Measurements from ENCODE around the gene NEBL. TPM values are rescaled to one million over a fixed set of nuclear protein-coding genes. Genes with fewer than 3 reads are reported as not detected.

The NEBL gene
- total RNA-seq, 1 experiment from 2014 or later, result 11.2 TPM

- DNase-seq, result no peak
- Mint-ChIP-seq H3K27ac (ENCODE audit: unreplicated experiment) (no peak overlapping the region), H3K9me3 (ENCODE audit: low read depth, unreplicated experiment) (peaks cover 3% of the 10 kb centered on the region), H3K4me1 (ENCODE audit: low read depth, unreplicated experiment) (no peaks in the 10 kb centered on the region), H3K36me3 (ENCODE audit: insufficient read depth, unreplicated experiment) (peaks cover 3% of the 10 kb centered on the region), H3K27me3 (ENCODE audit: unreplicated experiment) (no peaks in the 10 kb centered on the region), H3K4me3 (ENCODE audit: low read depth, unreplicated experiment) (no peak overlapping the region)
- BruUV-seq (replicated peaks), result no TSS peak
- intact Hi-C loops (cut with micrococcal nuclease; ENCODE audit: unreplicated experiment), result no loop called here
- no peak for TF ChIP-seq CTCF (IDR thresholded peaks at IDR 0.05; ENCODE audit: unreplicated experiment)
- CTCF ChIA-PET, result no interaction called here
Measured at GRCh38 chr10:20778008-20778757, 118.9 kb downstream of the NEBL start.

DNA sequence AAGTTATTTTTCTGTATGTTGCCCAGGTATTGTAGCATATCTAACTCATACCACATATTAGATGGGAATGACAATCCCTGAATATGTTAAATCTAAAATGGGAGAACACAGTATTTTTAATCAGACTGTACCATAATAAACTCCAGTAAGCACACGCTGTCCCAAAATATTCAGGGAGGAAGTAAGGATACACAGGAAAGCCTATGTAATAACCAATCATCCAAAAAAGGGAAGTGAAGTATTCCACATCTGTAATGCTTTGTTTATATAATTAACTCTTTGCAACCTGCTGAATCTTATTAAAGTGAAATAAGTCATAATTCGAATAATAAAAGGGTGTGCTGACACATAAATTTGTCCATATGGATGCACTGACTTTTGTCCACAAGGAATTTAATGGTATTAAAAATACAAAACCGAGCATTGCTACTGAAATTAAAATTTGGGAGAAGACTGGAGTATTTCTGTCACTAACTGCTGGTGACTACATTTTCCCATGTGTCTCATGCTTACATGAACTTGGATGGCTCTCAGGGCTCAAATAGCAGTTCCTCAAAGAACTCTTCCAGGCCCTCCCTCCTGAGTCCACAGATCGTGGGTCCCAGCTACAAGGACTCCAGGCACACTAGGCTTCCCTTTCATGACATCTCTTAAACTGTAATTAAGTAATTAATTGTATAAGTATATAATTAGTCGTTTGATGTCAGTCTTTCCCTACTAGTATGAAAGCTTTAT lies 120.6 kb downstream of the NEBL start:
- peaks cover 3% of the 10 kb centered on the region for H3K9me3 Mint-ChIP-seq (ENCODE audit: low read depth, unreplicated experiment)
- H3K4me3 Mint-ChIP-seq (ENCODE audit: low read depth, unreplicated experiment), result no peak overlapping the region

DNA sequence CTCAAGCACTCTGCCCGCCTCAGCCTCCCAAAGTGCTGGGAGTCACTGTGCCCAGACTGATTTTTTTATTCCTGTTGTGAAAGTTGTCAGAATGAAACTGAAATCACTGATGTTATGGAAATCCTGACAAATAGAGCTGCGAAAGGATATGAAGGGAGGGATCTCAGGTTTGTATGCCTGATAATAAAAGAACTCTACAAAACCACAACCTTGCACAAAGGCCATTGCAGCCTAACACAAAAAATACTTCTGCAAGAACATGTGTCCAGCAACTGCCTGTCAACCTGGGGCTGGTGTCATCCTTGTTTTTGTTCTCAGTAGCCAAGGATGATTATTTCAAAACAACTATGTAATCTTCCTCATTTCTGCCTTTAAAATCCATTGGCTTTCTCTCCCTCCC lies 126.1 kb downstream of the NEBL start:
- intact Hi-C loops (cut with micrococcal nuclease; ENCODE audit: unreplicated experiment), result no loop called here
- Mint-ChIP-seq H3K4me1 (ENCODE audit: low read depth, unreplicated experiment) (no peaks in the 10 kb centered on the region), H3K27me3 (ENCODE audit: unreplicated experiment) (peaks cover 18% of the 10 kb centered on the region), H3K4me3 (ENCODE audit: low read depth, unreplicated experiment) (no peak overlapping the region), H3K9me3 (ENCODE audit: low read depth, unreplicated experiment) (no peaks in the 10 kb centered on the region), H3K27ac (ENCODE audit: unreplicated experiment) (no peak overlapping the region), H3K36me3 (ENCODE audit: insufficient read depth, unreplicated experiment) (peaks cover 3% of the 10 kb centered on the region)
- no TSS peak for BruUV-seq (replicated peaks)
- no peak for DNase-seq
- CTCF ChIA-PET, result no interaction called here
- TF ChIP-seq CTCF (IDR thresholded peaks at IDR 0.05; ENCODE audit: unreplicated experiment), result no peak

More for the DNA sequence above, 120.6 kb downstream of the NEBL start:
- Mint-ChIP-seq H3K36me3 (ENCODE audit: insufficient read depth, unreplicated experiment) (peaks cover 3% of the 10 kb centered on the region), H3K4me1 (ENCODE audit: low read depth, unreplicated experiment) (no peaks in the 10 kb centered on the region), H3K27me3 (ENCODE audit: unreplicated experiment) (no peaks in the 10 kb centered on the region), H3K27ac (ENCODE audit: unreplicated experiment) (no peak overlapping the region)
- DNase-seq, result no peak
- no peak for TF ChIP-seq CTCF (IDR thresholded peaks at IDR 0.05; ENCODE audit: unreplicated experiment)
- CTCF ChIA-PET, result no interaction called here
- intact Hi-C loops (cut with micrococcal nuclease; ENCODE audit: unreplicated experiment), result no loop called here
- BruUV-seq (replicated peaks), result no TSS peak

- Mint-ChIP-seq H3K9me3 (ENCODE audit: low read depth, unreplicated experiment) (no peaks in the 10 kb centered on the region), H3K4me3 (ENCODE audit: low read depth, unreplicated experiment) (no peak overlapping the region), H3K4me1 (ENCODE audit: low read depth, unreplicated experiment) (no peaks in the 10 kb centered on the region), H3K27ac (ENCODE audit: unreplicated experiment) (no peak overlapping the region), H3K36me3 (ENCODE audit: insufficient read depth, unreplicated experiment) (peaks cover 3% of the 10 kb centered on the region), H3K27me3 (ENCODE audit: unreplicated experiment) (peaks cover 18% of the 10 kb centered on the region)
- CTCF ChIA-PET, result no interaction called here
- DNase-seq, result no peak
- no peak for TF ChIP-seq CTCF (IDR thresholded peaks at IDR 0.05; ENCODE audit: unreplicated experiment)
- intact Hi-C loops (cut with micrococcal nuclease; ENCODE audit: unreplicated experiment), result loop anchor here (10.0 kb wide), 1 partner anchor 795 kb away; no protein-coding TSS in a partner anchor
- no TSS peak for BruUV-seq (replicated peaks)
Measured at GRCh38 chr10:20769481-20769880, 127.6 kb downstream of the NEBL start.
